Measurements from ENCODE around the gene CAMK1D.

CAMK1D gene

DNA sequence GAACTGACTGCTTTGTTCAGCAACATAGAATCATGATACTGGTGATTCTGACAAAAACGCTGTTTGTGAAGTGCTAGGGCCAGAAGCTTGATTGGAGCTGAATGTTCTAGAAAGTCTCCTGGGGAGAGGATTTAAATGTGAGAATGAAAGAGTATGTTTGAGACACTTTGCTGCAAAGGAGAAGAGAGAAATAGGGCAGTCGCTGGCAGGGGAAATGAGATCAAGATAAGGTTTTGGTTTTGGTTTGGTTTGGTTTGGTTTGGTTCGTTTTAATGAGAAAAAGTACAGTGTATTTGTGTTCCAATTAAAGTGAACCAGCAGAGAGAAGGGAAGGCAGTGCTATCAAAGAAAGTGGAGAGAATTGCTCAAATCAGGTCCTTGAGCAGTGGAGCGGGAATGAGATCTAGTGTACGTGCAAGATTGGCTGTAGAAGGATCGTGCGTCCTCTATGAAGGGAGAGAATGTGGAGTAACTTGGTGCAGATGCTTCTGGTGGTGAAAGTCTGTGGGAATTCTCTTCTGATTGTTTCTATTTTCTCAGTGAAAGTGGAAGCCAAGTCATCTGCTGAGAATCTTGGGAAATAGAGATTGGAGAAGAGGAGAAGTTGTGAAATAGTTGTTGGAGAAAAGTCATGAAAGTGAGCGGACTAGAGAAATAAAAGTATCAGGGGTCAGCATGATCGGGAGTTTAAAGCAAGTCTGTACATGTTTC lies 381.6 kb downstream of the CAMK1D start:
- peak in 1 of 2 donors; percentile 50 for DNase-seq
- Histone ChIP-seq H3K4me3 (no peak overlapping the region), H3K4me1 (peaks cover 0 to 16% (median 4%) of the 10 kb centered on the region in 4 donors), H3K27me3 (no peaks in the 10 kb centered on the region), H3K36me3 (no peaks in the 10 kb centered on the region), H3K27ac (peak overlapping the region; percentile 20 to 47), H3K9me3 (no peaks in the 10 kb centered on the region)
- intact Hi-C loops (cut with DNase I; ENCODE audit: low total_unique reads): no loop called here
- TF ChIP-seq, protein P1, sequence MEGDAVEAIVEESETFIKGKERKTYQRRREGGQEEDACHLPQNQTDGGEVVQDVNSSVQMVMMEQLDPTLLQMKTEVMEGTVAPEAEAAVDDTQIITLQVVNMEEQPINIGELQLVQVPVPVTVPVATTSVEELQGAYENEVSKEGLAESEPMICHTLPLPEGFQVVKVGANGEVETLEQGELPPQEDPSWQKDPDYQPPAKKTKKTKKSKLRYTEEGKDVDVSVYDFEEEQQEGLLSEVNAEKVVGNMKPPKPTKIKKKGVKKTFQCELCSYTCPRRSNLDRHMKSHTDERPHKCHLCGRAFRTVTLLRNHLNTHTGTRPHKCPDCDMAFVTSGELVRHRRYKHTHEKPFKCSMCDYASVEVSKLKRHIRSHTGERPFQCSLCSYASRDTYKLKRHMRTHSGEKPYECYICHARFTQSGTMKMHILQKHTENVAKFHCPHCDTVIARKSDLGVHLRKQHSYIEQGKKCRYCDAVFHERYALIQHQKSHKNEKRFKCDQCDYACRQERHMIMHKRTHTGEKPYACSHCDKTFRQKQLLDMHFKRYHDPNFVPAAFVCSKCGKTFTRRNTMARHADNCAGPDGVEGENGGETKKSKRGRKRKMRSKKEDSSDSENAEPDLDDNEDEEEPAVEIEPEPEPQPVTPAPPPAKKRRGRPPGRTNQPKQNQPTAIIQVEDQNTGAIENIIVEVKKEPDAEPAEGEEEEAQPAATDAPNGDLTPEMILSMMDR (IDR thresholded peaks at IDR 0.05): no peak

DNA sequence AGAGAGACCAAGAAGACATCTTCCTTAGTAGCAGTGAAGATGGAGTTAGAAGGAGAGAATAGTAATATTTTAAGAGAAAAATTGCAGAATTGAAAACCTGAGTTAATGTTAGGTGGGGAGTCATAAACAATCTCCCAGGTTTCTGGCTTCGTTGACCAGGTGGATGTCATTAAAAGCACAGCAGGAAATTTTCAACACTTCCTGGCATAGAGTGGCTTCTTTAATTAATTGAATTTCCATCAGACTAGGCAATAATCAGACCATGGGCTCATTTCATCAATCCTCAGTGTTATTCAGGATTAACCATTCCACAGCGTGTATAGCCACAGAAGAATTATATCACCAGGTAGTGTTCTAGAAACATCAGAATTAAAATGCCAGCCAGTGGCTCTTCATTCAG lies 383.9 kb downstream of the CAMK1D start:
- peaks cover 0 to 17% (median 6%) of the 10 kb centered on the region in 4 donors for H3K4me1 ChIP-seq
- H3K36me3 ChIP-seq: no peaks in the 10 kb centered on the region
- no peak overlapping the region for H3K27ac ChIP-seq
- no peaks in the 10 kb centered on the region for H3K27me3 ChIP-seq
- no peak for DNase-seq
- no peaks in the 10 kb centered on the region for H3K9me3 ChIP-seq
- H3K4me3 ChIP-seq: no peak overlapping the region
- TF ChIP-seq, protein P1 (IDR thresholded peaks at IDR 0.05): no peak
- intact Hi-C loops (cut with DNase I; ENCODE audit: low total_unique reads): no loop called here

DNA sequence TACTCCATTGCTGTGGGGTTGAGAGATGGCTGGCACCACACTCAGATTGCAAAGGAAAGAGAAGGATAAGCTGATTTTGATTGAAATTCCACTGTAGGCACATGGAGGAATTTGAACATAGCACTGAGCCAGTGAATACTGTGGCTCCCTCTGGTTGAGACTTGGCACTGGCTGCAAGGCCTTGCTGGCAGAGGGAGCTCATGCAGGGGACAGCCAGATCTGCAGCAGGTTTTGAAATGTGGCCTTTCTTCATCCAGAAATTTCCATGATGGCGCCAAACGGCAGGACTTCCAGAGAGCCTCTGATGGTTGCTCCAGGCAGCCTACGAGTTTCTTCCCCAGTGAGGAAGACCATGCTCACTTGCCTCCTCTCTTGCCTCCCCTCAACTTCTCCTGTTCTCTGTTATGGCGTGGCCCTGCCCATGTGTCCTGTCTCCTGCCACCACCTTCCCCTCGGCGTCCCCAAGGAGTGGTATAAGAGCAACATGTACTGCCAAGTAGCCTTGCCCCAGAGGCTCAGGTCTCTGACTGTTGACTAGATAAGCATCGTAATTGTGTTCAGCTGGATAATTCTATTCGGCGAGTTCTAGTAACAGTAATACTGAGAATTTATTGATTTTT lies 386.6 kb downstream of the CAMK1D start:
- Histone ChIP-seq H3K4me3 (no peak overlapping the region), H3K36me3 (no peaks in the 10 kb centered on the region), H3K4me1 (peaks cover 0 to 24% (median 4%) of the 10 kb centered on the region in 4 donors), H3K27ac (peak overlapping the region; percentile 25 to 65), H3K9me3 (no peaks in the 10 kb centered on the region), H3K27me3 (no peaks in the 10 kb centered on the region)
- DNase-seq: peak; percentile 73 to 90
- TF ChIP-seq, protein P1 (IDR thresholded peaks at IDR 0.05): no peak
- intact Hi-C loops (cut with DNase I; ENCODE audit: low total_unique reads): no loop called here

DNA sequence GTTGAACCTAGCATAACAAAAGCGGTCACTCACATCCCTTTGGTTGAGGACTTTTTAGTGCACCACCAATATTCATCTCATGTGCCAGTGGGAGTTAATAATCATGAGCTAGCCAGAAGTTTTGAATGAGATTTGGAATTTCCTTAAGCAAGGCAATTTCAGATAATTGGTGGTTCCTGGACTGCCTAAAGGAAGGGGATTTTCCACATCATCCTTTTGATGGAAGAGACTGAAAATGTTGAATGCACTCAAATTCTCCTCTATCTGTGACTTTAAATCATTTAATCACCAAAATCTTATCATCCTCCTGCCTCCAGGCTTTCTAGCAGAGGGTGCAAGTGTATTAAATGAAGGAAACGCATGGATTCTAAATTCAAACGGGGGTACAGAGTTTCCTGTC lies 391.5 kb downstream of the CAMK1D start:
- H3K36me3 ChIP-seq: no peaks in the 10 kb centered on the region
- H3K9me3 ChIP-seq: no peaks in the 10 kb centered on the region
- H3K27ac ChIP-seq: peak overlapping the region; percentile 10 to 66
- no peak for DNase-seq
- TF ChIP-seq, protein P1 (IDR thresholded peaks at IDR 0.05): no peak
- no peaks in the 10 kb centered on the region for H3K27me3 ChIP-seq
- no peak overlapping the region for H3K4me3 ChIP-seq
- intact Hi-C loops (cut with DNase I; ENCODE audit: low total_unique reads): no loop called here
- peaks cover 0 to 29% (median 10%) of the 10 kb centered on the region in 4 donors for H3K4me1 ChIP-seq

DNA sequence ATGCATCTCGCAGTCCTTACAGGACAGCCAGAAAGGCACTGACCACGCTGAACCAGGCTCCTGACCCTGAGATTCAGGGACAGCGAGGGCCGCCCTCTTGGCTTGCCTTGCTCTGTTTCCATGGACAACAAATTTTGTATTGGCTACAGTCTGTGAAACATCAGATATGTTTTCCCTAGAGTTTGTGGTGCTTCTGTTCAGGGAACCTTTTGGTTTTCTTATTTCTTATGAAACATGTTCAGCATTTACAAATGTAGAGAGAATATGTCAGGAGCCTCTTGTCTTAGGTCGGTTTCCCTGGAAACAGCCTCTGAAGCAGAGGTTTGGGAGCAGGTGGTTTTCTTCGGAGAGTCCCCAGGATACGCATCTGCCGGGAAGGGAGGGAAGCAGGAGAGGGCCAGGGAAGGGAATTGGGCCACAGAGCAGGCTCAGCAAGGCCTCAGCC lies 392.0 kb downstream of the CAMK1D start:
- TF ChIP-seq, protein P1 (IDR thresholded peaks at IDR 0.05): no peak
- H3K27ac ChIP-seq: peak overlapping the region; percentile 10 to 66

More for the DNA sequence above, 392.0 kb downstream of the CAMK1D start:
- Histone ChIP-seq H3K4me1 (peaks cover 0 to 24% (median 8%) of the 10 kb centered on the region in 4 donors), H3K4me3 (no peak overlapping the region), H3K36me3 (no peaks in the 10 kb centered on the region), H3K27me3 (no peaks in the 10 kb centered on the region), H3K9me3 (no peaks in the 10 kb centered on the region)
- intact Hi-C loops (cut with DNase I; ENCODE audit: low total_unique reads): no loop called here
- DNase-seq: peak; percentile 58 to 75
